ENCODE results near the gene FRMD3. TPM values are rescaled to one million over a fixed set of nuclear protein-coding genes. Genes with fewer than 3 reads are reported as not detected.
"Not testable (repeated sequence)": the region's sequence is repeated elsewhere in the genome, so short reads cannot be mapped to it uniquely, and the experiment has no call there.

The FRMD3 gene
- total RNA-seq, 1 donor from 2014 or later = 0.34 TPM

- H3K36me3 Mint-ChIP-seq (ENCODE audit: low read depth) = no peaks in the 10 kb centered on the region
- intact Hi-C loops (cut with micrococcal nuclease) = loop anchor here (1.0 kb wide), 1 partner anchor 210 kb away; no protein-coding TSS in a partner anchor
- no peaks in the 10 kb centered on the region for H3K9me3 Mint-ChIP-seq
- H3K27ac Mint-ChIP-seq = no peak overlapping the region
- no peaks in the 10 kb centered on the region for H3K4me1 Mint-ChIP-seq (ENCODE audit: low read depth)
- no peak for DNase-seq (ENCODE audit: low spot score)
- H3K27me3 Mint-ChIP-seq (ENCODE audit: insufficient read depth) = peaks cover 24% of the 10 kb centered on the region
- H3K4me3 Mint-ChIP-seq = no peak overlapping the region
These were observed 5.9 kb upstream of the FRMD3 start for GRCh38 chr9:83544002-83544698.

- intact Hi-C loops (cut with micrococcal nuclease) = no loop called here
- Mint-ChIP-seq H3K9me3 (no peaks in the 10 kb centered on the region), H3K4me3 (no peak overlapping the region), H3K36me3 (ENCODE audit: low read depth) (no peaks in the 10 kb centered on the region), H3K27ac (no peak overlapping the region), H3K27me3 (ENCODE audit: insufficient read depth) (peaks cover 57% of the 10 kb centered on the region), H3K4me1 (ENCODE audit: low read depth) (no peaks in the 10 kb centered on the region)
- DNase-seq (ENCODE audit: low spot score) = no peak
These were observed 663 bp upstream of the FRMD3 start for GRCh38 chr9:83538890-83539238.

DNA sequence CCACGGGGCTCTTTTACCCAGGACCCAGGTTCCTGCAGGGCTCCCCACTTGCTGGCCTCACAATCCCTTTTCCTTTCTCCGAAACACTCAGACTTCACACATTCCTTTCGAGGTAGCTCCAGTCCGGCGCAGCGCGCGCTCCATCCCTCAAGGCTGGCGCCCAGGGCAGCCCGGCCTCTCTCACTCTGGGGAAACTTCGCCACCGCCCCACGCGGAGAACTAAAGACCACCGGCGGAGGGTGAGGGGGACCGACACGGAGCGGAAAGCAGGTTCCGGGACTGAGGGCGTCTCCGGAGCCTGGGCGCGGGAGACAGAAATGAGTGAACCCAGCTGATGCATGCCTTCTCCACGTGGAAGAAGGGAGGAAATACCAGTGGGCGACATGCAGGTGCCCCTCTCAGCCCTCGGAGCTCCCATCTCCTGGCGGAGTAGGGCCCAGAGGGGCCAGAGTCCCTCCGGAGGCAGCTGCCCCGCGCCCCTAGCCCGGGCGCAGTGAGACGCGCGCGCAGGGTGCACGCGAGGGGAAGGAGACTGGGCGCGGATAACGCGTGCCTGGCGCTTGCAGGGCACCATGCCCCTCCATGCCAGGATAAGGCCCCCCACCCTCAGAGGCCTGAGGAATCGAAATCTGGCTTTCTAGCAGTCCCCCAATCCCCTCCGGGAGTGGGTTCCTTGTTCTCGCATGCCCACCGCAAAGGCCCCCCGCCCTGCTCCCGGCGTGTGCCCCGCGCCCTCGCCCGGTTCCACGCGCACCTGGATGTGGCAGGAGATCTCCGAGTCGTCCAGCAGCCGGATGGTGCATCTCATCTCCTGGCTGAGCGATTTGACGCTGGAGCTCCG is 650 bp downstream of the FRMD3 start:
- no peaks in the 10 kb centered on the region for H3K4me1 Mint-ChIP-seq (ENCODE audit: low read depth)
- H3K27ac Mint-ChIP-seq = no peak overlapping the region
- H3K36me3 Mint-ChIP-seq (ENCODE audit: low read depth) = no peaks in the 10 kb centered on the region
- no peak for DNase-seq (ENCODE audit: low spot score)
- no peaks in the 10 kb centered on the region for H3K9me3 Mint-ChIP-seq
- intact Hi-C loops (cut with micrococcal nuclease) = no loop called here
- peaks cover 55% of the 10 kb centered on the region for H3K27me3 Mint-ChIP-seq (ENCODE audit: insufficient read depth)
- H3K4me3 Mint-ChIP-seq = no peak overlapping the region

DNA sequence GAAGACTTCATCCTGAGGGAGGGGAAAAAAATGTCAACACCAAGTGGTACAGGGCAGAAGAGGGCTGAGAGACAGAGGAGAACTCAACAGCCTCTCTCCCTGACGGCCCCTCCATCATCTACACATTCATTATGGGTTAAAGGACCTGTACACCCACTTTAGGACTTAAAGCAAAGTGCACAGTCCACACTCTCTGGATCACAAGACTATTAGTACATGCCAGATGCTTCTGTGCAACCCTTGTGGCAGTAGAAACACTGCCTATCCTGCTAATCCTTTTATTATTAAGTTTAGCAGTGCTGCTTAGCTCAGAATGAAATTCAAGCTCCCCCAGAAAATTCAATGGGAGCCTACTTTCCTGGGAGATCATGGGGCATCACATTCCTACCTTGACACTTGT is 1.9 kb downstream of the FRMD3 start:
- H3K4me3 Mint-ChIP-seq = no peak overlapping the region
- no peaks in the 10 kb centered on the region for H3K36me3 Mint-ChIP-seq (ENCODE audit: low read depth)
- peaks cover 54% of the 10 kb centered on the region for H3K27me3 Mint-ChIP-seq (ENCODE audit: insufficient read depth)
- H3K4me1 Mint-ChIP-seq (ENCODE audit: low read depth) = no peaks in the 10 kb centered on the region
- DNase-seq (ENCODE audit: low spot score) = no peak
- H3K27ac Mint-ChIP-seq = no peak overlapping the region
- intact Hi-C loops (cut with micrococcal nuclease) = no loop called here
- H3K9me3 Mint-ChIP-seq = no peaks in the 10 kb centered on the region

DNA sequence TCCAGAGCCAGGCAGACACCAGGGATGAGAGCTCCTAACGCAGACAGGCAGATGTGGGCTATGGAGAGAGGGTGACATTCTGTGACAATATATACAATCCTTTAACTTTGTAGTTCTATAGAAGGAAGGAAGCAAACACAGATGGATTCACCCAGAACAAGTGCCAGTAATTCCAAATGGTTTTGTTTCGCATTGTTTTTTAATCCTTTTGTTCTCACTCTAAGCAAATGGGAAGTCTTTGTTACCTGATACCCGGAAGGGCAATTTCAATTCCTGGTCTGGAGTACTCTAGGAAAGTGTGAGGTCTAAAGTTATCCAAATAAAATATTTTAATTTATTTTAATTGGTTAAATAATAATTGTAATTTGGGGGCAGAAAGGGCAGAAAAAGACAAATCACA is 2.5 kb downstream of the FRMD3 start:
- no peaks in the 10 kb centered on the region for H3K4me1 Mint-ChIP-seq (ENCODE audit: low read depth)

GRCh38 chr9:83533296-83533695 is 4.9 kb downstream of the FRMD3 start:
- Mint-ChIP-seq H3K36me3 (ENCODE audit: low read depth) (no peaks in the 10 kb centered on the region), H3K4me3 (no peak overlapping the region), H3K9me3 (no peaks in the 10 kb centered on the region), H3K4me1 (ENCODE audit: low read depth) (no peaks in the 10 kb centered on the region), H3K27ac (no peak overlapping the region), H3K27me3 (ENCODE audit: insufficient read depth) (peaks cover 29% of the 10 kb centered on the region)
- intact Hi-C loops (cut with micrococcal nuclease) = no loop called here
- no peak for DNase-seq (ENCODE audit: low spot score)

More for the DNA sequence above, 2.5 kb downstream of the FRMD3 start:
- no peaks in the 10 kb centered on the region for H3K9me3 Mint-ChIP-seq
- no peak for DNase-seq (ENCODE audit: low spot score)
- no peaks in the 10 kb centered on the region for H3K36me3 Mint-ChIP-seq (ENCODE audit: low read depth)
- no peak overlapping the region for H3K27ac Mint-ChIP-seq
- intact Hi-C loops (cut with micrococcal nuclease) = no loop called here
- peaks cover 51% of the 10 kb centered on the region for H3K27me3 Mint-ChIP-seq (ENCODE audit: insufficient read depth)
- H3K4me3 Mint-ChIP-seq = no peak overlapping the region

DNA sequence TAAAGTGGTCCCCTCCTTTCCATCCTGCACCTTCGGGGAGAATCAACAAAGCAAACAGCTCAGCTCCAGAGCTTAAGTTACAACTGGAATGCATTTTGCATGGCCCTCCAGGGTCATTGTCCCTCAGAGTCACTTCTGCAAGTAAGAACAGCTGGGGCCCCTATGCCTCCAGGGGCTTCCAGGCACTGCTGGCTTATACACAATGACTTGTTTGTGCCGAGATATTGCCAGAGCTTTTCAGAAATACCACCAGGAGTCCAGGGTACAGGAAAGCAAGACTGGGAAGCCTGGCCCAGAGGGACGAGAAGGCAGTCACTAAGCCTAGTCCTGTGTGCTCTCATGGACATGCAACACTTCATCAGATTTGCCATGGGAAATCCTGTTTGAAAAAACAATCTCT is 11.3 kb downstream of the FRMD3 start:
- H3K27me3 Mint-ChIP-seq (ENCODE audit: insufficient read depth) = peaks cover 5% of the 10 kb centered on the region
- intact Hi-C loops (cut with micrococcal nuclease) = no loop called here
- H3K9me3 Mint-ChIP-seq = no peaks in the 10 kb centered on the region
- DNase-seq (ENCODE audit: low spot score) = no peak
- no peaks in the 10 kb centered on the region for H3K36me3 Mint-ChIP-seq (ENCODE audit: low read depth)
- no peak overlapping the region for H3K27ac Mint-ChIP-seq
- H3K4me3 Mint-ChIP-seq = no peak overlapping the region
- H3K4me1 Mint-ChIP-seq (ENCODE audit: low read depth) = no peaks in the 10 kb centered on the region

- no peaks in the 10 kb centered on the region for H3K9me3 Mint-ChIP-seq
- H3K4me1 Mint-ChIP-seq (ENCODE audit: low read depth) = no peaks in the 10 kb centered on the region
- intact Hi-C loops (cut with micrococcal nuclease) = no loop called here
These were observed 12.0 kb downstream of the FRMD3 start for GRCh38 chr9:83526211-83526610.

DNA sequence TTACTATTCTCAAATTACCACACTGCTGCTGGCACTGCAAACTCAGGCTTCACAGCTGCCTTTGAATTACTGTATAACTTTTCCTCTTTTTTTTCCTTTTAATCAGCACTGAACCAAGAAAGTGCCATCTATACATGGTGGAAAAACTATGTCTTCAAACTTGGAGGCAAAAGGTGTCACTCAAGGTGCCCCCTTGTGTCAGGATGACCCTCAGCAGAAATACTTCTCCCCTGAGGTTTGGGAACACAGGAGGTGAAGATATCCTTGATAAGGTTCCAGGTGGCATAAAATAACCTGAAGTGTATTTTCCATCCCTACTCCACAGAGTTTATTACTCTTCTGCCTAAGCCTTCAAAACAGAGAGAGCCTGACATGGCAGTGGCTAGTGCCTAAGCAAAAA is 14.5 kb downstream of the FRMD3 start:
- Mint-ChIP-seq H3K27me3 (ENCODE audit: insufficient read depth) (peaks cover 5% of the 10 kb centered on the region), H3K9me3 (no peaks in the 10 kb centered on the region), H3K4me1 (ENCODE audit: low read depth) (no peaks in the 10 kb centered on the region), H3K27ac (no peak overlapping the region), H3K36me3 (ENCODE audit: low read depth) (no peaks in the 10 kb centered on the region), H3K4me3 (no peak overlapping the region)
- DNase-seq (ENCODE audit: low spot score) = no peak
- intact Hi-C loops (cut with micrococcal nuclease) = no loop called here

More at GRCh38 chr9:83526211-83526610, 12.0 kb downstream of the FRMD3 start:
- no peak overlapping the region for H3K27ac Mint-ChIP-seq
- H3K36me3 Mint-ChIP-seq (ENCODE audit: low read depth) = no peaks in the 10 kb centered on the region
- no peak overlapping the region for H3K4me3 Mint-ChIP-seq
- peaks cover 5% of the 10 kb centered on the region for H3K27me3 Mint-ChIP-seq (ENCODE audit: insufficient read depth)
- no peak for DNase-seq (ENCODE audit: low spot score)

DNA sequence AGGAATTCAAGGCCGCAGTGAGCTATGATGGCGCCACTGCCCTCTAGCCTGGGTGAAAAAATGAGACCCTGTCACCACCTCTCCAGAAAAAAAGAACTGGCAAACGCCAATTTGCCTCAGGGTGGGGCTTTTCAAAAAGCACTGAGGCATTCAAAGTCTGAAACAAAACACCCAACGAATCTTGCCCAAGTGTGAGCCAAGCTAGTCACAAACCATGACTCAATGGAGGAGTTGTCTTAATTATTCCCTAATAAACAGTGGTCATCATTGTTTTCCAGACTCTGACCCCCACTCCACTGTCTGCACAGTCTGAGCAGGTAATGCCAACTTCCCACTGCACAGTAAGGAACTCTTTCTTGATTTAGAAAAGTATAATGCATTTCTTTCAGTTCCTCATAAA is 16.8 kb downstream of the FRMD3 start:
- no peak overlapping the region for H3K27ac Mint-ChIP-seq
- no peaks in the 10 kb centered on the region for H3K4me1 Mint-ChIP-seq (ENCODE audit: low read depth)
- no peaks in the 10 kb centered on the region for H3K9me3 Mint-ChIP-seq
- H3K4me3 Mint-ChIP-seq = no peak overlapping the region
- H3K36me3 Mint-ChIP-seq (ENCODE audit: low read depth) = no peaks in the 10 kb centered on the region
- no peak for DNase-seq (ENCODE audit: low spot score)
- peaks cover 5% of the 10 kb centered on the region for H3K27me3 Mint-ChIP-seq (ENCODE audit: insufficient read depth)
- intact Hi-C loops (cut with micrococcal nuclease) = no loop called here

- Mint-ChIP-seq H3K36me3 (ENCODE audit: low read depth) (no peaks in the 10 kb centered on the region), H3K27me3 (ENCODE audit: insufficient read depth) (peaks cover 2% of the 10 kb centered on the region), H3K4me3 (no peak overlapping the region), H3K9me3 (no peaks in the 10 kb centered on the region), H3K4me1 (ENCODE audit: low read depth) (no peaks in the 10 kb centered on the region), H3K27ac (no peak overlapping the region)
- DNase-seq (ENCODE audit: low spot score) = no peak
- intact Hi-C loops (cut with micrococcal nuclease) = no loop called here
These were observed 17.2 kb downstream of the FRMD3 start for GRCh38 chr9:83521011-83521410.

DNA sequence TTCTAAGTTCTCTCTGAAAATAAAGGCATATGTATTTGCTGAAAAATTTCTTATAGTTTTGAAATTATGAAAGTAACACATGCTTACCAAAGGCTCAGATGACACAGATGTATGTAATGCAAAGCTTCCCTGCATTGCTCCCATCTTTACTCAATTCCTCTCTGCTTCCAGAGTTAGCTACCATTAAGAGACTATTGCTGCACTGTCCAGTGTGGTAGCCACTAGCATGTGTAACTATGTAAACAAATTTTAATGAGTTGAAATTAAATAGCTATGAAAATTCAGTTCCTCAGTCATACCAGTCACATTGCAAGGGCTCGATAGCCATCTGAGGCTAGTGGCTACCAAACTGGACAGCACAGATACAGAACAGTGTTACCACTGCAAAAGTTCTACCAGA is 17.9 kb downstream of the FRMD3 start:
- no peak overlapping the region for H3K27ac Mint-ChIP-seq
- no peaks in the 10 kb centered on the region for H3K4me1 Mint-ChIP-seq (ENCODE audit: low read depth)
- H3K9me3 Mint-ChIP-seq = no peaks in the 10 kb centered on the region
- H3K36me3 Mint-ChIP-seq (ENCODE audit: low read depth) = no peaks in the 10 kb centered on the region
- no peak overlapping the region for H3K4me3 Mint-ChIP-seq
- no peak for DNase-seq (ENCODE audit: low spot score)
- H3K27me3 Mint-ChIP-seq (ENCODE audit: insufficient read depth) = no peaks in the 10 kb centered on the region
- intact Hi-C loops (cut with micrococcal nuclease) = no loop called here

GRCh38 chr9:83517980-83518379 is 20.2 kb downstream of the FRMD3 start:
- intact Hi-C loops (cut with micrococcal nuclease); H3K4me3 Mint-ChIP-seq; H3K27me3 Mint-ChIP-seq (ENCODE audit: insufficient read depth); DNase-seq (ENCODE audit: low spot score); H3K36me3 Mint-ChIP-seq (ENCODE audit: low read depth); H3K9me3 Mint-ChIP-seq; H3K27ac Mint-ChIP-seq; H3K4me1 Mint-ChIP-seq (ENCODE audit: low read depth): not testable (repeated sequence)
